GM21367 (cell line): ENCODE data around the gene KRT39.
"Not testable (repeated sequence)": the region's sequence is repeated elsewhere in the genome, so short reads cannot be mapped to it uniquely, and the experiment has no call there.

ENCODE experiments used
- ATAC-seq: cut with Tn5 transposase; IDR thresholded peaks from one replicate; pipeline ENCODE4 v1.9.1; 2021; ENCODE audit not compliant: unreplicated experiment

The KRT39 gene

DNA sequence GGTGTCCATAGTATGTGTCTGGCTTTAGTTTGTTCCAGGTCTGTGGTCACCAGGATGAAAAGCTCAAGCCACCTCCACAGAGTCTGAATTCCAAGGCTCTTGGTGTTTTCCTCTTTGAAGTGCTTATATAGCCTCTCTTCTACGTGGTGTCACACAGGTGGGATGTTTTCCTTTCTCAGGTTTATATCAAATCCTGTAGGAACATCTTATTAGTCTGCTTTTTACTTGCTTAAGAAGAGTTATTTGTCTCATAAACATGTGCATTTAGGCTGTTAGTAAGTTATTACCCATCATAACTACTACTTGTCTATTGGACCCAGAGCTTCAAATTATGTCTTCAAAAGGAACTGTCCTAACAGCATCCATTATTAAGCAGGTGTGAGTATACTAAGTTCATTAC, at the start of gene KRT39:
Gene KRT39, minus strand, starts transcription at position 101 of the 400 bp plus-strand sequence. Its CDS starts 92 bp downstream, at position 9.
- ATAC-seq: no peak

DNA sequence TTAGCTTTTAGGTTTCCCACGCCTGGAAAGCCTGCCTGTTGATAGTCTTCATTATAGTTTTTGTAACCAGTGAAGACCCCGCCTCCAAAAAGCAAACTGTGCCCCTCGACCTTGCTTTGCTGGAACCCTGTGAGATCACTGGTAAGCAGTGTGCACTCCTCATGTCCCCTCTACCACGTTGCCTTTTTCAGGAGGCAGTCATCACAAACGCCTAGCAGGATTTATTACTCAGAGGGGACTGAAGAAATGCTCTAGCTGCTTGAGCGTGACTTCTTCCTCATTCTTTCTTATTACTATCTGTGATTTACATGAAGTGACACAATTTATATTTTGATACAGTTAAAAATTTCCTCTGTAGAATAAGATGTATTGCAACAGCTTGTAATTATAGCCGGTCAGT, 48.7 kb upstream of the KRT39 start:
- ATAC-seq: no peak

DNA sequence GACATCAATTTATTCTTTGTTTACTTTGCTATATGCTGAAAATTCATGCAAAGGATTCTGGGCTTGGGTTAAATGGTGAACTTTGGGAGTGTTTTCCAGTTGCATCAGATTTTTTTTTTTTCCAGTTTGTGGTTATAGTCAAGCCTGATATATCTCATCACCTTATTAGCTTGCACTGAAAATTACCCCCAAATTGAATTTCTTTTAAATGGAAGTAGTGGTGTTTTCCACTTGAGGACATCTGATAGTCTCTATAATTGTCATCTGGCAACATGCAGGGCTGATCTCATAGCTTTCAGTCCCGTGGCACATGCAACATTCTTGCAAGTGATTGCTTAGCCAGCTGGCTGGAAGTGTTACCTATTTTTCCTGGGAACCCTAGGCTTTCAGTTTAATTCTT, 46.9 kb upstream of the KRT39 start:
- ATAC-seq: no peak

DNA sequence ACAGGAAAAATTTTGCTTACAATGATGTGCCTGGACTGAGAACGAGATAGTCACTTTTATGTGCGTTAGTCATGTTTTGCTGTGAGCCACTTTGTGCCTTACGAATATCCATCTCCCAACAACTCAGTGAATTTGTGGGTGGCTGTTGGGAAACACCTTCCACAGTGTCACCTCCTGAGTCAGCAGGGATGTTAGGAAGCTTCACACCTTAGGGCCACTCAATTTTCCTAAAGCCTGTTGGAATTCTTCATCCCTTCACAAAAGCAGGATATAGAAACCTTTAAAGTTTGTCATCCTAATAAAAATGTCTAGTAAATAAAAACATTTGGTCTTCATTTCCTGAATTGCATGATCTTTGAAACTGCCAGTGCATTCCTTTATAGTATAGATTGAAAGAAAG, 46.4 kb upstream of the KRT39 start:
- no peak for ATAC-seq

DNA sequence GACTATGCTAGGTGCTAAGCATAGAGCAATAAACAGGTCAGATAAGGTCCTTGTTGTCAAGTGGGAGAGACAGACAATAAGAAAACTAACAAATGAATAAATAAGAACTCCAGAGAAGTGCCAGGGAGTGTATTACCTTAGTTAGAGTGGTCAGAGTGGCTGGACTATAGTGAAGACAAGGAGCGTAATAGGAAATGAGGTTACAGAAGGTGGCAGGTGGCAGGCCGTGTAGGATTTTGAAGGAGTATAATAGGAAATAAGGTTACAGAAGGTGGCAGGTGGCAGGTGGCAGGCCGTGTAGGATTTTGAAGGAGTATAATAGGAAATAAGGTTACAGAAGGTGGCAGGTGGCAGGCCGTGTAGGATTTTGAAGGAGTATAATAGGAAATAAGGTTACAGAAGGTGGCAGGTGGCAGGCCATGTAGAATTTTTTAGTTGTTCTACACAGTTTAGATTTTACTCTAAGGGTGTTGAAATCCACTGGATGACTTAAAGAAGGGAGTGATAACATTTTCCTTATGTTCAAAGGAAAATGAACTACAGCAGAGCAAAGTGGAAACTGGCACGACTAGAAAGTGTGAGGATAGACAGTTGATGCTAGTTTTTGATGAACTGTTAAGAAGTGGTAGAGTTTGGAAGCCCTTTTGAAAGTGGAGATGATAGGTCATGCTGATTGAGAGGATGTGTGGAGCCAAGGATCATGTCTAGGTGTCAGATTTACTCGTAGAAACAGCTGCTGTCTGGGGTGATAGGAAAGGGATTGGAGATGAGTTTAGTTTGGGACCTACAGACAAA, 45.8 kb upstream of the KRT39 start:
- no peak for ATAC-seq

DNA sequence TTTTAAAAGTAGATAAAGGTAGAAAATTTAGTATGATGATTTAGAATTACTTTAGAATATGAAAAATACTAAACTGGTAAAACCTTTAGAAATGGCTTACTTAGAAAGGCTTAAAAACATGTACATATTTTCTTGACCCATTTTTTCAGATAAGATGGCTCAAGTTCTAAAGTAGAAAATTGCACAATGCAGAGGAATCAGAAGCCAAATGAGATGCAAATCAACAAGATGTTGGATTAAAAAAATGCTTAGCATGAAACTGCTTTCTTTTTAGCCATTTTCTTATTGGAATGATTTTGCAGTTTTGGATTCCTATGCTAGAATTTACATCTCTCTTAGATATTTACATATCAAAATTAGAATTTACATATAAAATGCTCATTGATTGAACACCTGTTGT, 43.7 kb upstream of the KRT39 start:
- ATAC-seq: no peak

DNA sequence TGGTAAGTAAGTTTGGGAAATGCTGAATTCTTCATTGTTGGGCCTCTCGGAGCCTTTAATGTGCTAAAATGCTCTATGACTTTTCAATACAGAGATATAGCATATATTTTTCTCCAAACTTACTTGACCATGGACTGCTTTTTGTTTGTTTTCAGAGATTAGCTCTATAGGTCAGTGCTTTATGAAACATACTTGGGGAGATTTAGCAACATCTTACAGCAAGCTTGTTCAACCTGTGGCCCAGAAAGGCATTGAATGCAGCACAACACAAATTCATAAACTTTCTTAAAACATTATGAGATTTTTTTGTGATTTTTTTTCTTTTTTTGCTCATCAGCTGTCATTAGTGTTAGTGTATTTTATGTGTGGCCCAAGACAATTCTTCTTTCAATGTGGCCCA, 43.2 kb upstream of the KRT39 start:
- no peak for ATAC-seq

DNA sequence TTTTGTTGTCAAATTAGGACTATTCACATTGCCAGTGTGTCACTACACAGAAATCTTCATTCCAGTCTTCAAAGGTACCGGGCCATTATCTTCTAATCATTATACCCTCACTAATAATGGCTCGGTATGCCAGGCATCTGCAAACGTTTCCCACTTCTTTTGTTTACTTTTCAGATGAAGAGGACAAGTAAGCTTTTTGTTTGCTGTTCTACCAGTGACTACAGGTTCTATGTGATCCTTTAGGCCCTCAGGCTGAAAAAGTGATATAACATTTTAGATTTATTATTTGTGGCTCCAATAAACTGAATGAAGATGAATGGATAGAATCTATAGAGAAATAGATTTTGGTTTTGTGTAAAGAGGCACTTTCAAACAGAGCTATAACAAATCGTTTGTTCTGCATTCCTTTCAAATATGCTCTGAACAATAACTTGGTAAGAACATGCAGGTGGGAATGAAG, 42.6 kb upstream of the KRT39 start:
- no peak for ATAC-seq

DNA sequence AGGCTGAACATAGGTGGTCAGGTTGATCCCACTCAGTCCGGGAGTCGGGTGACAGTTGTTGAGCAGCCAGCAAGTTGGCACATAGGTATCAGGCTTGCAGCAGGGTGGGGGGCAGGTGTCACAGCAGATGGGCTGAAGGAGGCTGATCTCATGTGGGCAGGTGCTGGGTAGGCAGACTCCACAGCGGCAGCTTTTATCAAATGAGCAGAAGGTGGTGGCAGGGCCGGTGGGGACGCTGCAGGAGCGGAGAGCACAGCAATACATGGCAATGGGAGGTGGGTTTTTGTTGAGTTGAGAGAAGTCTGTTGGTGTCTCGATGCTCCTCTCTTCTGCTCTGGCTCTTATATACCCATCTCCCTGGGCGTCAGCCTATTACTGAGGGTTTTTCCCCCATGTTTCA, 42.1 kb upstream of the KRT39 start, which contains the start of gene KRTAP3-1:
Gene KRTAP3-1, minus strand, starts transcription at position 318 of the 400 bp plus-strand sequence. Its CDS starts 54 bp downstream, at position 264.
- no peak for ATAC-seq

DNA sequence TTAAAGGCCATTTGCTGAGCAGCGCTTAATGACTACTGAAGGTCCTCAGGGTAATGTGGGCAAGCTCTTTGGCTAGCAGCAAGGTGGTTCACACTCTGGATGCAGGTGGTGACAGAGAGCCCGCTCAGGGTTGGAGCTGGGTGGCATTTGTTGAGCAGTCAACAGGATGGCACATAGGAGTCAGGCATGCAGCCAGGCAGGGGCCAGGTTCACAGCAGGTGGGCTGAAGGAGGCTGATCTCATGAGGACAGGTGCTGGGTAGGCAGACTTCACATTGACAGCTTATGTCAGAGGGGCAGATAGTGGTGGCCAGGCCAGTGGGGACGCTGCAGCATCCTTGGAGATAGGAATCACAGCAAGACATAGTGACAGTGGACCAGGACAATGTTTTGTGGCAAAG, 37.6 kb upstream of the KRT39 start:
- ATAC-seq: no peak

DNA sequence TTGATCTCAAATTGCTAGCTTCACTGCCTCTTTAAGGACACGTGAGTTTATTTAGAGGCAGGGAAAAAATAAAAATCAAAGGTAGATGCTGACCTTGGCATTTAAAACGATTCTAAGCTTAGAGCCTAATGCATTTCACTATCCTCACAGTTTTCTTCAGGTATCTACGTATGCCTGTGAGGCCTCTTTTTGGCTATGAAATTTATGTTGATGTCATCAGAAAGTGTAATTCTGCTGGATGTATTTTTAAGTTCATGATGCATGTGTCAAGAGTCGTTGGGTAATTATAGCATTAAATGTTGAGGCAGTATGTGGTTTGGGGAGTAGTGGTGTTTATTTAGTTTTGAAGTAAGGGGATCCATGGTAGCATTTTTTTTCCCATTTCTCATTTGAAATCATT, 37.2 kb upstream of the KRT39 start:
- ATAC-seq: no peak

DNA sequence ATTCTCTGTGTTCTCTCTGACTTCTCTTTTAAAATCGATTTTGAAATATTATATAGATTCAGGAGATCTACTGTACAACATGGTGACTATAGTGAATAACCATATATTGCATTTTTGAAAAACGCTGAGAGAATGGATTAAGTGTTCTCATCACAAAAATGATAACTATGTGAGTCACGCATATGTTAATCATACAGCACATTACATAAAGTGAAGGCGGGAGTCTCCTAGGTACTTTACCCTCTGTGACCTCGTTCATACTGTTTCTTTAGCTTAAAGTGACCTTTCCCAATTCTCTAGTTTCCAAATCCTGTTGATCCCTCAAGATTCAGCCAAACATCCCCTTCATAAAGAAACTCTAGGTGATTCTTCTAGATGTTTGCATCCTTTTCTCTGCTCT, 36.1 kb upstream of the KRT39 start:
- ATAC-seq: no peak

DNA sequence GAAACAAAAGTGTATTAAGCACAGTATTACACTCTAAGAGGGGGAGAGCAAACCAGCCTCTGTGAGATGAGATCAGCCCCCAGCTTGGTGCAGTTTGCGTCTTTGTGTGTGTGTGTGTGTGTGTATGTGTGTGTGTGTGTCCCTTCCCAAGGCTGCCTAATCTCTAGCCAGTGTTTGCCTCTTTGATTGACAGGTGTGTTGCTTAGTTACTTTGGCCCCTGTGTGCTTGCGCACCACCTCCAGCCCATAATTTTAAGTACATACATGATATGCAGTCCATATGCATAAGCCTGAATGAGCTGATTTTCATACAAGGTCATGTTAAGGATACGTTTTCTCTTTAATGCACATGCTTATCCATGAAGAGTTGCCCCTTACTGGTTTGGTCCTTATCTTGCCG, 35.0 kb upstream of the KRT39 start:
- no peak for ATAC-seq

DNA sequence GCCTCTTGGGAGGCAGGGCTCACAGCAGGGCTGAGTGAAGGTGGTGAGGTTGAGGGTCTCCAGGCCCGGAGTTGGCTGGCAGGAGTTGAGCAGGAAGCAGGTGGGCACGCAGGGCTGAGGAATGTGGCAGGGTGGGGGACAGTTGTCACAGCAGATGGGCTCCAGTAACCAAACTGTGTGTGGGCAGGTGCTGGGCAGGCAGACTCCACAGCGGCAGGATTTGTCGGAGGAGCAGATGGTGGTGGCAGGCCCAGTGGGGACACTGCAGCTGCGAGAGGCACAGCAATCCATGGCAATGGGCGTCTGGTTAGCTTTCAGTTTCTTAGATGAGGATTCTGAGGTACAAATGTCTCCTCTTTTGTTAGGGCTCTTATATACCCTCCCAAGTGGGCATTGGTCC, 32.8 kb upstream of the KRT39 start, which contains the start of gene KRTAP3-2:
Gene KRTAP3-2, minus strand, starts transcription at position 344 of the 400 bp plus-strand sequence. Its CDS starts 53 bp downstream, at position 291.
- not testable (repeated sequence) for ATAC-seq

DNA sequence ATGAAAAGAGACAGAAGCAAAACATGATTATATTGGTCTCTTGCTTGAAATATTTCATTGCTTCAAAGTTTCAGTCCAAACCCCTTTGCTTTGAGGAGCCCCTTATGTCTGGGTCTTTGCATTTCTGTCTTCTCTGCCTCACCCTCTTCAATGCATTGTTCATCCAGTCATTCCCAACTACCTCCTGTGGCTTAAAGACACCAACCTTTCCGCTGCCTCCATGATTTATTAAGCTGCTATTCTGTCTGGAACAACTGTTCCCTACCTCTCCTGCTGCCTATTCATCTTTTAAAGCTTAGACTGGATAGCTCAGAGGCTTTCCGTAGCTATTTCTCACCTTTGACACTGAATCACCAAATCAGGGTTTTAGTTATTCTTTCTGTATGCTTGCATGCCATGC, 30.6 kb upstream of the KRT39 start:
- ATAC-seq: no peak

DNA sequence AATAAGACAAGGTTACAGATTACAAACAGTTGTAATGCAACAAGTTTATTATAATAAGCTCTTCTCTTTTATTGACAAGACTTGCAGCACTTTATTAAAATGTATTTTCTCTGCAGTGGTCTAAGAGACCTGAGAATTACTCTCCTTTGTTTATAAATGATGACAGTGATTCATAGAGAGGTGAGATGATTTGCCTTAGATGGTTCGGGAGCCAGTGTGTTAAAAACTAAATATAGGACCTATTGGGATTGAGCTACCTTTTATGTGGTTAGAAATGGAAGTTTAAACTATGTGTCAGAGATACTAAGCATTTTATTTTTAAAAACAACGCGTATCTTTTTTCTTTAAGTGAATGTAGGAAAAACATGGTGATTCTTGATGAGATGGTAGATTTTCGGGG, 30.1 kb upstream of the KRT39 start:
- ATAC-seq: no peak

DNA sequence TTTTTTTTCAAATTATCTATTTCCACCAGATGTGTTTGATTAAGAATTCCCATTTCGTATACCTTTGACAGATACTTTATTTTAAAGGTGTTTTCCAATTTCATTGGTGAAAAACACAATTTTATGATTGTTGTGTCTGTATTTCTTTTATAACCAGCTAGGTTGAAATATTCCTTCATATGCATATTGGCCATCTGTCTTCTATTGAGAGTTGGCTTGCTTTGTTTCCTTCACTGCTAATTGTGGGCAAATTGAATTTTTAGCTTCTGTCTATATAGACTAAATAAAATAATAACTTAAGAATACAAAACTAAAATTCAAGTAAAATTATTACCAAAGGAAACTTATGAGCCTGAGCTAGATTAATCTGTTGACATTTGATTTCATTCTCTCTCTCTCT, 28.4 kb upstream of the KRT39 start:
- no peak for ATAC-seq

DNA sequence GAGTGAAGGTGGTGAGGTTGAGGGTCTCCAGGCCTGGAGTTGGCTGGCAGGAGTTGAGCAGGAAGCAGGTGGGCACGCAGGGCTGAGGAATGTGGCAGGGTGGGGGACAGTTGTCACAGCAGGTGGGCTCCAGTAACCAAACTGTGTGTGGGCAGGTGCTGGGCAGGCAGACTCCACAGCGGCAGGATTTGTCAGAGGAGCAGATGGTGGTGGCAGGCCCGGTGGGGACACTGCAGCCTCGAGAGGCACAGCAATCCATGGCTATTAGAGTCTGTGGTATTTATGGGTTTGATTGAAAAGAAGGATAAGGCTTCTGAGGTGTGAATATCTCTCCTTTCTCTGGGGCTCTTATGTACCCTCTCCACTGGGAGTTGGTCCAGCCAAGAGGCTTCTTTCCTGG, 27.1 kb upstream of the KRT39 start, which contains the start of gene KRTAP3-3:
Gene KRTAP3-3, minus strand, starts transcription at position 326 of the 400 bp plus-strand sequence. Its CDS starts 67 bp downstream, at position 259.
- ATAC-seq: no peak

DNA sequence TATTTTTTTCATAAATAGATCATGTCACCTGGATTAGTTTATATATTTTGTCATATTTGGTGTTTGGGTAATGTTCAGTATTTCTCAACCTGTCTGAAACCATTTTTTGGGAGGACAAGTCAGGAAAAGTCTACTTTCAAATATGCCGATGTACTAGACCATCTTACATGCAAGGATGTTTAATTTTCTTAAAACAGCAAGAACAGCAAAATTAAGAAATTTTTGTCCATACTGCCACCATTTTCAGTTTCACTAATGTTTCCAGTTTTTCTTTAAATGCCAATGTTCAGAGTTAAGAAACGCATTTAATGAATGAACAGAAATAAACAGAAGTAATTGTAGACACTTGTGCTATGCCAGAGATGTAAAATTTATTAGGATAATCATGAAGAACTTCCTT, 26.3 kb upstream of the KRT39 start:
- no peak for ATAC-seq

DNA sequence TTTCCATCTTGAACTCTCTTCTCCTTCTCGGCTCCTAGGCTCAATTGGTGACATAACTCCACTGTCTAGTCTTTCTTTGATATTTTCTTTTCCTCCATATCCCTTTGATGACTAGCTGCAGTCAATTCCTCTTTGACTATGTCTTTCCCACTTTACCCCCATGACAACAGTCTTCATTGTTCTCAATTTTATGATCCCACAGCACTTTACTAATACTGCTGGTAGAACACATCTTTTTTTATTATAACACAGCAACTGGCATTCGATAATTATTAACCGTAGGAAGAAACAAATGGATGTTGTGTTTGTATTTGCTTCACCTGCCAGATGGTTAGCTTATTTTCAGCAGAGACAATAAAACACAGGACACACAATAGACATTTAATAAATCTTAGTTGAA, 25.9 kb upstream of the KRT39 start:
- ATAC-seq: no peak

DNA sequence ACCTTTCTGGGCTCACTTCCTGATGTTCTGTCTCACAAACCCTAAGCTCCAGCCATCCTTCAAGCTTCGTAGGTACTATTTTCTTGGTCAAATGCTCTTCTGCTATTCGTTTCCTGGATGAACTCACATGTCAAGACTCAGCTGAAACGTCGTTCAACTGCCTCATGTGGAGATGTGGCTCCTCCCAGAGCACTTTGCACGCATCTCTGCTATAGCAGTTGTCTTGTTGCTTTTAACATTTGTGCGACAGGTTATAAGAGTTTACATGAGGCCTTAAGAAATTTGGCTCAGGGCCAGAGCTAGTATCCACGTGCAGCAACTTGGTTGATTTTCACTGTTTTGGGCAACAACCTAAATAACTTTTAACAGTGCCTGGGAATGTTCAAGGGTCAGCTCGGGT, 20.2 kb upstream of the KRT39 start:
- no peak for ATAC-seq

DNA sequence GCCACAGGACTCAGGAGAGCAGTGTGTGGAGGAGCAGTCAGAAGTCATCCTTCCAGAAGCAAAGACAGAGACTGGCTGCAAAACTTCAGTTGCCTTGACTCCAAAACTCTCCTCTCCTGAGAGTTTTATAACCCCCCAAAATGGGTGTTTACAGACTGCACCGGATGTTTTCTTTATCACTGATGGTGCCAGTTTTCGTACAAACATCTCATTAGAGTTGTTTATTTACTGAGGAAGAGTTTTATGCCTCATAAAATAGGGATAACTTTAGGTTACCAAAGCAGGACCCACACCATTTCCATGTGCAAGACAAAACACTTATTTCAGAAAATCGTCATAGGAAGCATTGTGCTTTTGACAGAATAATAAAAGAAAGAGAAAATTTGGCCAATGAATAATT, 17.5 kb upstream of the KRT39 start, which contains the start of gene KRT40:
Gene KRT40, minus strand, starts transcription at position 101 of the 400 bp plus-strand sequence. Its CDS starts 53 bp downstream, at position 48.
- ATAC-seq: no peak

DNA sequence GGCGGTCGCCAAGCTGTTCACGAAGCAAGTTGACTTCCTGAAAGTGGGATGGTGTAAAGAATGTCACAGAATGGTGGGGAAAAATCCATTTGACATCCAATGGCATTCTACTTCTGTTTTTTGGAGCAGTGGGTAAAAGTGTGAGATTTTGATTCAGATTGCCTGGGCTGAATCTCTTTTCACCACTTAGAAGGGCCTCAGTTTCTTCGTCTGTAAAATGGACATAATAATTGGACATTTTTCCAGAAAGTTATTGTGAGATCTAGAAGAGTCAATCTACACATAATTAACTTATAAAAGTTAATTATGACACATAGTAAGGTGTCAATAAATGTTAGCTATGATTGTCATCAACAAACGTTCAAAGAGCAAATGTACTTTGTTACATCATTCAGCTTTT, 14.4 kb upstream of the KRT39 start:
- no peak for ATAC-seq
